Fibroblast of the aortic adventitia (primary cell): ENCODE results near the gene AFAP1. TPM values are rescaled to one million over a fixed set of nuclear protein-coding genes. Genes with fewer than 3 reads are reported as not detected.

ENCODE experiments used
- DNase-seq: peaks from one replicate; pipeline ENCODE4 v3.0.0-alpha.2; 2010; ENCODE audit warnings: low read depth
- H3K4me3 ChIP-seq: 2 replicates; pipeline ENCODE4 v1.5.1; 2011; ENCODE audit warnings: low read depth, mild to moderate bottlenecking, control low read depth, low read length, moderate library complexity
- CTCF ChIP-seq: IDR thresholded peaks from 2 replicates; pipeline ENCODE4 v1.5.1; 2011; ENCODE audit warnings: mild to moderate bottlenecking, low read length, control low read depth, inconsistent platforms; ENCODE audit not compliant: insufficient read depth
- total RNA-seq: library from RNA; depleted of rRNA; stranded (reverse); fragments of >200 nt; gene quantifications from 2 replicates; pipeline ENCODE4 v1.2.3, GENCODE V29; 2012; ENCODE audit warnings: low replicate concordance

The AFAP1 gene
- total RNA-seq, 1 donor = 66.0 TPM

DNA sequence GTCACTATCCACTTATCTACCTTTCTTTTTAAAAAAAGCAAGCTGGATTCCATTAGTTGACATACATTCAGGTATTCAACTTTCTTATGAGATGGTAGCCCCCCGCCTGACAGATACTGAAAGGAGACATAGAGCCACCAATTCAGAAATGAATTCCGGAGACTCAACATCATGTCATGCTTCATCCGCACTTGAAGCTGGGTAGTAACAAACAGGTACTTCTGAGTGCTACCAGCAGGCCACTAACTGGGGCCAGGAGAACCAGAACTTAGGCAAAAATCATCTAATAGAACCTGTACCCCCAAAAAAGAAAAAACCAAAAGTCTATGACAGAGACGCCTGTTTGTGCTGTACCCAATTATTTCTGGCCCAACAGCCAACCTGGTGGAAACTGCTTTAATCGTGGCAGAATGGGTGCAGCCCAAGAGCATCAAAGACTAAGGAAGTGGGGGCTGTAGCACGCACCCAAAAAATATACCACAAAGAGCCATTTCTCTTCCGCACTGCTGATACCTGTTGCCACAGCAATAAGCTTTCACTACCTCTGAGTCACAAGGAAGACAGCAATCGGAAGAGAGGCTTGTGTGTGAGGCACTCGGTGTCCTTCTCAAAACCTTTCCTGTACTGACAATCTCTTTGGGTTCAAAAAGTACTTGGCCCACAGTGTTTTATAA, 84.8 kb downstream of the AFAP1 start:
- no peak overlapping the region for H3K4me3 ChIP-seq
- TF ChIP-seq CTCF = no peak
- no peak for DNase-seq

GRCh38 chr4:7854216-7854615, 85.4 kb downstream of the AFAP1 start:
- H3K4me3 ChIP-seq = no peak overlapping the region
- DNase-seq = no peak
- TF ChIP-seq CTCF = no peak

- no peak overlapping the region for H3K4me3 ChIP-seq
- no peak for DNase-seq
- TF ChIP-seq CTCF = no peak
Observed at GRCh38 chr4:7853271-7853670, 86.4 kb downstream of the AFAP1 start.

GRCh38 chr4:7852568-7853185, 87.0 kb downstream of the AFAP1 start:
- no peak for TF ChIP-seq CTCF
- no peak for DNase-seq
- H3K4me3 ChIP-seq = no peak overlapping the region

GRCh38 chr4:7850489-7850888, 89.2 kb downstream of the AFAP1 start:
- H3K4me3 ChIP-seq = no peak overlapping the region
- DNase-seq = no peak
- no peak for TF ChIP-seq CTCF

GRCh38 chr4:7847206-7847605, 92.5 kb downstream of the AFAP1 start:
- TF ChIP-seq CTCF = no peak
- DNase-seq = no peak
- H3K4me3 ChIP-seq = no peak overlapping the region
